ENCODE results near the gene TMEM255A. TPM values are rescaled to one million over a fixed set of nuclear protein-coding genes. Genes with fewer than 3 reads are reported as not detected.

Gene TMEM255A
- total RNA-seq, 2 experiments from 2014 or later: not detected

DNA sequence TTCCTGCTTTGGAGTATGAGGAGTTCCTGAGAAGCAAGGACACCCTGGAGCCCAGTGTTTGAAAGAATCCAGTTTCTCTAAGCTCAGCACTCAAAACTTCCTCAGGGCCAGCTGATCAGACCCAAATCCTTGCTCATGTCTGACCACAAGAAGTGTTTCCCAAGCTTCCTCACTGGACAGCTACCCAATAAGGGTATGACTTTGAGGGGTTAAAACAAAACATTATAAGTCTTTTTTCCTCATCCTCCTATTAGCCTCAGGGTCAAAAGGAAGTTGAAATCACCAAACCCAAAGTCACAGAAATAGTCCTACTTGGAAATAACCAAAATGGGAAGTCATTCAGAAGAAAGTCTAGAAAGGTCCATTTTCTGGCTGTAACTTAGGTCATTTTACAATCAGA is 46.9 kb downstream of the TMEM255A start:
- intact Hi-C loops (cut with micrococcal nuclease): no loop called here
- ATAC-seq (no peak), DNase-seq (no peak)
- TF ChIP-seq CTCF (IDR thresholded peaks at IDR 0.05): no peak
- H3K4me1 Mint-ChIP-seq (ENCODE audit: low read depth): peaks cover 5% of the 10 kb centered on the region
- no peak overlapping the region for H3K27ac Mint-ChIP-seq
- no peaks in the 10 kb centered on the region for H3K27me3 Mint-ChIP-seq
- H3K36me3 Mint-ChIP-seq (ENCODE audit: low read depth): no peaks in the 10 kb centered on the region
- no peaks in the 10 kb centered on the region for H3K9me3 Mint-ChIP-seq
- POLR2A ChIA-PET: interaction anchor here (0.6 to 1.0 kb wide), 2 partner anchors 13 to 233 kb away, joined by 3 read pairs; no protein-coding TSS in a partner anchor
- CTCF ChIA-PET: no interaction called here
- no peak overlapping the region for H3K4me3 Mint-ChIP-seq

DNA sequence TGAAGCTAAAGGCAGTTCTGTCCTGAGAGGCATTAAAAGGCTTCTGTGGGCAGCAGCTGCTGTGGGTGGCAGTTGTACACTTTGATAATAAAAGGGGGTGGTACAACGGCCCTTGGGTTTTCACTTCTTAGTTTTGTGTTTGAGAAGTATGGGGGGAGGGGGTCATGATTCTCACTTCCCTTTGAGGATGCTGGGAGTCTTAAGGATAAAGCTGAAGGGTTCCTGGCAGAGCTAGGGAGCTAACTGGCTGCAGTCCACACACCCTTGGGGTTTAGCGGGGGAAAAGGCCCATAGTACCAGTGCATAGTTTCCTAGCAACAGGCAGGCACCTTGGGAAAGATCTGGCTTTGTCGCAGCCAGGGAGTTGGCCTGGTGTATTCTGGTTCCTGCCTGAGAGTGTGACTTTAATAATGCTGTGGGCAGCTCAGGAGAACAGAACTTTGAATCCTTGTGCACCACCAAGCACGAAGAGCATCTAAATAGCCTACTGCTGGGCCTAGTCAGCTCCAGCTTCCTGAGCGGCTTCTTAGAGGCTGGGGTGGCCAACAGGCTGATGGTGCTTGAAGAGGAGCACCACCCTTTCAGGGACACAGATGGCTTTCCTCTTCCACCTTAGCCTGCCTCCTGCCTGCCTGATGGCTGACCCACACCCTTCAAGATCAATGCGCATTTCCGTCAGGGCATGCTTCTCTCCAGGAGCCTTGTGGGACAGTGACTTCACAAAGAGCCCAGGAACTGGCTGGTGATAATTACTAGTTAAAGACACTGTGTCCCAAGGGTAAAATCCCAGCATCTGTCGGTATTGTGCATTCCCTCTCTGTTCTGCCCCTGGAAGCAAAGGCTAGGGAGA is 48.2 kb downstream of the TMEM255A start:
- no peaks in the 10 kb centered on the region for H3K36me3 Mint-ChIP-seq (ENCODE audit: low read depth)
- no peak for DNase-seq
- intact Hi-C loops (cut with micrococcal nuclease): no loop called here
- peaks cover under 1% of the 10 kb centered on the region for H3K4me1 Mint-ChIP-seq (ENCODE audit: low read depth)
- no peak overlapping the region for H3K4me3 Mint-ChIP-seq
- TF ChIP-seq CTCF (IDR thresholded peaks at IDR 0.05): no peak
- no peak for ATAC-seq
- ChIA-PET CTCF (no interaction called here), POLR2A (interaction anchor here (0.6 kb wide), 1 partner anchor 340 kb away, joined by 3 read pairs; no protein-coding TSS in a partner anchor)
- H3K27ac Mint-ChIP-seq: no peak overlapping the region
- H3K9me3 Mint-ChIP-seq: no peaks in the 10 kb centered on the region
- no peaks in the 10 kb centered on the region for H3K27me3 Mint-ChIP-seq

DNA sequence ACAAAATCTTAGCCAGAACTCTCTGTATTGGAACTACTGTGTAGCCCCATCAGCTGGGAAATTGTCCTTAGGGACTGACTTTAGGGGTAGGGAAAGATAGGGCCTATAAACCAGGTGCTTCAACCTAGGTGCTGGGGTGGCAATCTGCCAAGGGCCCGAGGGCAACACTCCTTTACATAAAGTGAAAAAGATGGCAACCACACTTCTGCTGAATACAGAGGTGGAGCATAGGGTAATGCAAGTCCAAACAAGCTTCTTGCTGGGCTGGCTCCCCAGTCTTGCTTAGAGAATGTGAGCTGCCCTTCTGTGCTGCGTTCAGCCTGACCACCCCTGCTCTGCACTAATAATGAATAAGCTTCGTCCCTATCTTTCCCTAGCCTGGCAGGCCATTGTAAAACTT is 50.9 kb downstream of the TMEM255A start:
- CTCF ChIA-PET: no interaction called here
- H3K4me3 Mint-ChIP-seq: no peak overlapping the region
- H3K27me3 Mint-ChIP-seq: no peaks in the 10 kb centered on the region
- intact Hi-C loops (cut with micrococcal nuclease): no loop called here
- no peak overlapping the region for H3K27ac Mint-ChIP-seq
- peaks cover 5% of the 10 kb centered on the region for H3K36me3 Mint-ChIP-seq (ENCODE audit: low read depth)
- peaks cover 18% of the 10 kb centered on the region for H3K4me1 Mint-ChIP-seq (ENCODE audit: low read depth)
- POLR2A ChIA-PET: no interaction called here
- no peak for DNase-seq
- TF ChIP-seq CTCF (IDR thresholded peaks at IDR 0.05): no peak
- no peak for ATAC-seq
- no peaks in the 10 kb centered on the region for H3K9me3 Mint-ChIP-seq

DNA sequence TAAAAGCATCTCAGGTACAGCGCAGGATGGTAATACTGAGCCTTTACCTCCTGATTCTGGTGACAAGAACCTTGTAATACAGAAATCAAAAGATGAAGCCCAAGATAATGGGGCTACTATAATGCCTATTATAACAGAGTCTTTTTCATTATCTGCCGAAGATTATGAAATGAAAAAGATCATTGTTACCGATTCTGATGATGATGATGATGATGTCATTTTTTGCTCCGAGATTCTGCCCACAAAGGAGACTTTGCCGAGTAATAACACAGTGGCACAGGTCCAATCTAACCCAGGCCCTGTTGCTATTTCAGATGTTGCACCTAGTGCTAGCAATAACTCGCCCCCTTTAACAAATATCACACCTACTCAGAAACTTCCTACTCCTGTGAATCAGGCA is 57.5 kb downstream of the TMEM255A start:
- H3K27me3 Mint-ChIP-seq: no peaks in the 10 kb centered on the region
- ChIA-PET CTCF (no interaction called here), POLR2A (no interaction called here)

More for the DNA sequence above, 57.5 kb downstream of the TMEM255A start:
- peaks cover 38% of the 10 kb centered on the region for H3K4me1 Mint-ChIP-seq (ENCODE audit: low read depth)
- H3K27ac Mint-ChIP-seq: no peak overlapping the region
- ATAC-seq (no peak), DNase-seq (no peak)
- no peaks in the 10 kb centered on the region for H3K9me3 Mint-ChIP-seq
- H3K36me3 Mint-ChIP-seq (ENCODE audit: low read depth): peaks cover 26% of the 10 kb centered on the region
- no peak overlapping the region for H3K4me3 Mint-ChIP-seq
- TF ChIP-seq CTCF (IDR thresholded peaks at IDR 0.05): no peak
- intact Hi-C loops (cut with micrococcal nuclease): loop anchor here (10.0 kb wide), 1 partner anchor 51 kb away; no protein-coding TSS in a partner anchor

All from activated CD8-positive, alpha-beta T cell treated with anti-CD3 and anti-CD28 coated beads for 36 hours (primary cell).